ENCODE results near the gene TRAF5.
"Not testable (repeated sequence)": the region's sequence is repeated elsewhere in the genome, so short reads cannot be mapped to it uniquely, and the experiment has no call there.

The TRAF5 gene

GRCh38 chr1:211326528-211327345 is at the start of gene TRAF5:
Gene TRAF5, plus strand, starts transcription at chr1:211326833. Its CDS starts 26,407 bp downstream, at chr1:211353240.
- no peak for DNase-seq (ENCODE audit: low read depth)

- DNase-seq (ENCODE audit: low read depth), result no peak
Measured at GRCh38 chr1:211279340-211279739, 47.3 kb upstream of the TRAF5 start.

- no peak for DNase-seq (ENCODE audit: low read depth)
Measured at GRCh38 chr1:211280910-211281309, 45.7 kb upstream of the TRAF5 start.

- DNase-seq (ENCODE audit: low read depth), result no peak
Measured at GRCh38 chr1:211281320-211282022, 45.2 kb upstream of the TRAF5 start.

- no peak for DNase-seq (ENCODE audit: low read depth)
Measured at GRCh38 chr1:211282023-211282373, 44.6 kb upstream of the TRAF5 start.

- no peak for DNase-seq (ENCODE audit: low read depth)
Measured at GRCh38 chr1:211285196-211285595, 41.4 kb upstream of the TRAF5 start.

GRCh38 chr1:211287218-211287617 is 39.4 kb upstream of the TRAF5 start:
- DNase-seq (ENCODE audit: low read depth), result no peak

- DNase-seq (ENCODE audit: low read depth), result no peak
Measured at GRCh38 chr1:211292411-211292810, 34.2 kb upstream of the TRAF5 start.

GRCh38 chr1:211296396-211296795 is 30.2 kb upstream of the TRAF5 start:
- no peak for DNase-seq (ENCODE audit: low read depth)

- no peak for DNase-seq (ENCODE audit: low read depth)
Measured at GRCh38 chr1:211305044-211305443, 21.6 kb upstream of the TRAF5 start.

GRCh38 chr1:211309617-211310016 is 17.0 kb upstream of the TRAF5 start:
- DNase-seq (ENCODE audit: low read depth), result no peak

GRCh38 chr1:211313392-211313791 is 13.2 kb upstream of the TRAF5 start:
- DNase-seq (ENCODE audit: low read depth), result no peak

- no peak for DNase-seq (ENCODE audit: low read depth)
Measured at GRCh38 chr1:211318576-211319280, 7.9 kb upstream of the TRAF5 start.

GRCh38 chr1:211319892-211320291 is 6.7 kb upstream of the TRAF5 start:
- no peak for DNase-seq (ENCODE audit: low read depth)

- DNase-seq (ENCODE audit: low read depth), result no peak
Measured at GRCh38 chr1:211320980-211321379, 5.7 kb upstream of the TRAF5 start.

GRCh38 chr1:211321646-211322045 is 5.0 kb upstream of the TRAF5 start:
- DNase-seq (ENCODE audit: low read depth), result not testable (repeated sequence)

GRCh38 chr1:211323156-211324063 is 3.2 kb upstream of the TRAF5 start:
- peak; percentile 48 for DNase-seq (ENCODE audit: low read depth)

- no peak for DNase-seq (ENCODE audit: low read depth)
Measured at GRCh38 chr1:211324992-211325775, 1.4 kb upstream of the TRAF5 start.

GRCh38 chr1:211326140-211326527 is 499 bp upstream of the TRAF5 start:
- DNase-seq (ENCODE audit: low read depth), result no peak

- DNase-seq (ENCODE audit: low read depth), result no peak
Measured at GRCh38 chr1:211327346-211327921, 801 bp downstream of the TRAF5 start.

All from activated gamma-delta T cell treated with anti-CD3 and anti-CD28 coated beads, Interleukin-2, amount 50 U/mL, for 16 hours (primary cell).